ENCODE data around the gene GNG2.

DNA sequence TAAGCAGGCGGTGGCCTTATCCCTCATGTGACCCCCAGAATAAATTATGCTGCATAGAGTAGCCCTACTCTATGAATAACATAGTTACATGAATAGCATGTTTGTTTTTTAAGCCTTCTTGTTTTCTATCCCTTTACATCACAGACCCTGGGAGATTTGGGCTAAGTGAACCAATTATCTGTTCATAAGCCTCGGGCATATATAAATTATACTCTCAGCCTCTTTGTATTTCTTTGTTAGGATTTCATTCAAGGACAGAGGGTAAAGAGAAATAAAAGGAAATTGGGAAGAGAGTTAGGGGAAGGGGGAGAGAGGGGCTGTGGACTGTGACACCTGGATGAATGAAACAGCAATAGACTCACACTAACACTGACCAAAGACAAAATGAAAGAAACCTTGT lies 93.6 kb downstream of the GNG2 start:
- TF ChIP-seq RCOR1 (IDR thresholded peaks at IDR 0.05; ENCODE audit: low read length) (no peak), GATA2 (CRISPR knock-in tag; IDR thresholded peaks at IDR 0.05) (no peak), POLR2AphosphoS5 (IDR thresholded peaks at IDR 0.05; ENCODE audit: low read depth, low read length) (no peak), ELF1 (IDR thresholded peaks at IDR 0.05) (no peak), EP300 (IDR thresholded peaks at IDR 0.05; ENCODE audit: borderline replicate concordance in 1 of 2, low read depth in 1 of 2, low read length in 1 of 2) (no peak), EZH2phosphoT487 (IDR thresholded peaks at IDR 0.05; ENCODE audit: borderline replicate concordance, low read depth) (no peak), SIN3A (IDR thresholded peaks at IDR 0.05; ENCODE audit: borderline replicate concordance, low read depth, low read length) (no peak), MXI1 (IDR thresholded peaks at IDR 0.05; ENCODE audit: low read depth, low read length) (no peak), YY1 (IDR thresholded peaks at IDR 0.05; ENCODE audit: low read depth) (no peak)
- TF ChIP-seq, protein P1, sequence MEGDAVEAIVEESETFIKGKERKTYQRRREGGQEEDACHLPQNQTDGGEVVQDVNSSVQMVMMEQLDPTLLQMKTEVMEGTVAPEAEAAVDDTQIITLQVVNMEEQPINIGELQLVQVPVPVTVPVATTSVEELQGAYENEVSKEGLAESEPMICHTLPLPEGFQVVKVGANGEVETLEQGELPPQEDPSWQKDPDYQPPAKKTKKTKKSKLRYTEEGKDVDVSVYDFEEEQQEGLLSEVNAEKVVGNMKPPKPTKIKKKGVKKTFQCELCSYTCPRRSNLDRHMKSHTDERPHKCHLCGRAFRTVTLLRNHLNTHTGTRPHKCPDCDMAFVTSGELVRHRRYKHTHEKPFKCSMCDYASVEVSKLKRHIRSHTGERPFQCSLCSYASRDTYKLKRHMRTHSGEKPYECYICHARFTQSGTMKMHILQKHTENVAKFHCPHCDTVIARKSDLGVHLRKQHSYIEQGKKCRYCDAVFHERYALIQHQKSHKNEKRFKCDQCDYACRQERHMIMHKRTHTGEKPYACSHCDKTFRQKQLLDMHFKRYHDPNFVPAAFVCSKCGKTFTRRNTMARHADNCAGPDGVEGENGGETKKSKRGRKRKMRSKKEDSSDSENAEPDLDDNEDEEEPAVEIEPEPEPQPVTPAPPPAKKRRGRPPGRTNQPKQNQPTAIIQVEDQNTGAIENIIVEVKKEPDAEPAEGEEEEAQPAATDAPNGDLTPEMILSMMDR (IDR thresholded peaks at IDR 0.05), result no peak
- TF ChIP-seq, protein P2, sequence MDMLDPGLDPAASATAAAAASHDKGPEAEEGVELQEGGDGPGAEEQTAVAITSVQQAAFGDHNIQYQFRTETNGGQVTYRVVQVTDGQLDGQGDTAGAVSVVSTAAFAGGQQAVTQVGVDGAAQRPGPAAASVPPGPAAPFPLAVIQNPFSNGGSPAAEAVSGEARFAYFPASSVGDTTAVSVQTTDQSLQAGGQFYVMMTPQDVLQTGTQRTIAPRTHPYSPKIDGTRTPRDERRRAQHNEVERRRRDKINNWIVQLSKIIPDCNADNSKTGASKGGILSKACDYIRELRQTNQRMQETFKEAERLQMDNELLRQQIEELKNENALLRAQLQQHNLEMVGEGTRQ (IDR thresholded peaks at IDR 0.05; ENCODE audit: borderline replicate concordance, low read depth, low read length), result no peak
- TF ChIP-seq, protein P3, sequence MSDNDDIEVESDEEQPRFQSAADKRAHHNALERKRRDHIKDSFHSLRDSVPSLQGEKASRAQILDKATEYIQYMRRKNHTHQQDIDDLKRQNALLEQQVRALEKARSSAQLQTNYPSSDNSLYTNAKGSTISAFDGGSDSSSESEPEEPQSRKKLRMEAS (IDR thresholded peaks at IDR 0.05; ENCODE audit: low read depth), result no peak

Data from SK-N-SH (cell line).